ENCODE data around the gene ACTG2.

GRCh38 chr2:73942664-73943063, 49.9 kb downstream of the ACTG2 start:
- no peak for TF ChIP-seq CTCF (conservative IDR thresholded peaks at IDR 0.05; ENCODE audit: low read length)
- no peak for TF ChIP-seq EZH2phosphoT487 (IDR thresholded peaks at IDR 0.05; ENCODE audit: borderline replicate concordance)

Measured in Loucy (cell line).